ENCODE data around the gene KCNK5. TPM values are rescaled to one million over a fixed set of nuclear protein-coding genes. Genes with fewer than 3 reads are reported as not detected.

The KCNK5 gene
- total and polyA plus RNA-seq, 2 donors: 2.6 to 3.9 TPM

DNA sequence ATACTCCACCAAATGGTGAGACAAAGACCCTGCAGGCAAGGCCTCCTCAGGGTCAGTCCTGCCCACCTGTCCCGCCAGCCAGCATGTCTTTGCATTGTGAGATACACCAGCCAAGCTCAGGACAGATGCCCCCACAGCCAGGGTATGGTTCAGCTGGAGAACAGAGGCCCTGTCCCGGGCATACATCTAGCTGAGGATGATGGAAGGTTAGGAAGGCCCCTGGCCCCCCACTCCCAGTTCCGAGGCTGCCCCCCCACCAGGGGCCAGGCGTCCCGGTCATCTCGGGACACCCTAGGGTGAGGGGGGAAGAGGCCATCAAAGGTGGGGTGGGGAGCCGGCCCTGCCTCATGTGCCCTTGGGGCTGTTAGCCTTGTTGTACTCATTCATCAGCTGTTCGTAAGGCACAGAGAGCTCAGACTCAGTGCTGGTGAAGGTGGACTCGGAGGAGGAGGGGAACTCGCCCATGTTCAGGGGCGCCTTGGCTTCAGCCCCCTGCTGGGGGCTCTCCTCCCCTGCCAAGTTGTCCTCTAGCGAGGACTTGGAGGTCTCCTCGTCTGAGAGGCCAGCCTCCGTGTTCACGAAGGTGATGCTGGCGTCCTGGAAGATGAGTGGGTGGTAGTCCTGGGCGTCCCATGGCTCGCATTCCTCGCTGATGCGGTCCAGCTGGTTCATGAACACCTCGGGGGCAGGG lies 38.6 kb downstream of the KCNK5 start:
- no peak overlapping the region for H3K27ac ChIP-seq (ENCODE audit: low read depth in 1 of 2, low read length in 1 of 2)
- 97% methylated on average over 21 of the region's 21 CpGs for WGBS

DNA sequence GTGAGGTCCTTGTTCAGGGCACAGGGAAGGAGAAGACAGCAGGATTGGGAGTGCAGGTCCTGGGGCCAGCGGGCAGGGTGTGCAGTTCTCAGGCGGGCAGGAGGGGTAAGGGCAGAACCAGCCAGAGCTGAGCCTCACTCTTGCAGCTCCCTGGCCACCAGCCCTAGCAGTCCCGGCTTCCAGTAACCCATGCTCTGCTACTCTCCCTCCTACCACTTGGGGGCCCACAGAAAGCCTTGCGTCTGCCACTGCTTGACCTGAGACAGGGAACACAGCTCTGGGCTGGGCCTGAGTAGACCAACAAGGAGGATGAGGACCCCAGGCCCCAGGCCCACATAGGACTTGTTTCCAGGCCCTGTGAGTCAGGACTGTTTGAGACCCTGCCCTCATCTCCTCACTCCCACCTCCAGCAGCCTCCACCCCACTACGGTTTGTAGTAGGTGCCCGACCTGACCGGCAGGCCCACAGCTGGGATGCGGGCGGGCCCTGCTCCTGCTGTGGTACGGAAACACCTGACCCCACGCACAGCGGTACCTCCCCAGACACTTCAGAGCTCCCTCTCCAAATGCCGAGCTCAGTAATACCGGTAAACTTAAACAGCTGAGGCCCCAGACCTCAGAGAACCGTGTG lies 39.2 kb downstream of the KCNK5 start:
- Histone ChIP-seq H3K27ac (ENCODE audit: low read depth in 1 of 2, low read length in 1 of 2) (no peak overlapping the region), H3K4me3 (ENCODE audit: low read length in 2 of 2) (no peak overlapping the region), H3K9me3 (ENCODE audit: control insufficient read depth in 2 of 2, insufficient read depth in 1 of 2, low read length in 1 of 2) (no peaks in the 10 kb centered on the region), H3K36me3 (ENCODE audit: control insufficient read depth in 2 of 2, insufficient read depth in 2 of 2, low read length in 1 of 2) (peaks cover 5 to 59% of the 10 kb centered on the region in 2 donors), H3K4me1 (ENCODE audit: control insufficient read depth in 2 of 2, insufficient read depth in 2 of 2, low read length in 2 of 2) (peaks cover 0 to 17% of the 10 kb centered on the region in 2 donors), H3K27me3 (ENCODE audit: control insufficient read depth in 2 of 2, insufficient read depth in 1 of 2, low read length in 1 of 2) (no peaks in the 10 kb centered on the region)
- peak in 2 of 9 donors; percentile 38 to 41 for DNase-seq (ENCODE audit: low read depth in 6 of 9, low spot score in 9 of 9)
- 95% methylated on average over 15 of the region's 15 CpGs for WGBS

More for the DNA sequence above, 38.6 kb downstream of the KCNK5 start:
- Histone ChIP-seq H3K9me3 (ENCODE audit: control insufficient read depth in 2 of 2, insufficient read depth in 1 of 2, low read length in 1 of 2) (no peaks in the 10 kb centered on the region), H3K4me3 (ENCODE audit: low read length in 2 of 2) (no peak overlapping the region), H3K36me3 (ENCODE audit: control insufficient read depth in 2 of 2, insufficient read depth in 2 of 2, low read length in 1 of 2) (peaks cover 7 to 65% of the 10 kb centered on the region in 2 donors), H3K4me1 (ENCODE audit: control insufficient read depth in 2 of 2, insufficient read depth in 2 of 2, low read length in 2 of 2) (peaks cover 0 to 17% of the 10 kb centered on the region in 2 donors), H3K27me3 (ENCODE audit: control insufficient read depth in 2 of 2, insufficient read depth in 1 of 2, low read length in 1 of 2) (no peaks in the 10 kb centered on the region)
- DNase-seq (ENCODE audit: low read depth in 6 of 9, low spot score in 9 of 9): no peak

DNA sequence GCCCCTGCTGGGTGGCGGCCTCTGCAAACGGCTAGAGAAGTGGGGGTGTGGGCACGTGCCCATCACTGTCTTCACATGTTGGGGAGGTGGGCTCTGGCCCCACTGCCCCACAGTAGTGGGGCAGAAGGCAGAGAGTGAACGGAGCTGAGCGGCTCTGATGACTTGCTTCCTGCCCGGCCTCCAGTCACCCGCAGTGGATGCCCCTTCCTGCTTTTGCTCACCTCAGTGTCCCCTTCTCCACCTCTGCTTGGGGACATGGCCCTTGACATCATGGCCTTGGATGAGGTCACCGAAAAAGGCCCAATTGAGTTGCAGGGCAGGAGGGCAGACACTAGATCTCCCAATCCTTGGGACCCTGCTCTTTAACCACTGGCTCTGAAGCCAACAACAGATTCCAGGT lies 40.1 kb downstream of the KCNK5 start:
- peaks cover 0 to 17% of the 10 kb centered on the region in 2 donors for H3K4me1 ChIP-seq (ENCODE audit: control insufficient read depth in 2 of 2, insufficient read depth in 2 of 2, low read length in 2 of 2)
- H3K27me3 ChIP-seq (ENCODE audit: control insufficient read depth in 2 of 2, insufficient read depth in 1 of 2, low read length in 1 of 2): no peaks in the 10 kb centered on the region
- 92% methylated on average over 8 of the region's 8 CpGs for WGBS
- H3K4me3 ChIP-seq (ENCODE audit: low read length in 2 of 2): no peak overlapping the region
- H3K9me3 ChIP-seq (ENCODE audit: control insufficient read depth in 2 of 2, insufficient read depth in 1 of 2, low read length in 1 of 2): no peaks in the 10 kb centered on the region
- no peak overlapping the region for H3K27ac ChIP-seq (ENCODE audit: low read depth in 1 of 2, low read length in 1 of 2)
- no peak for DNase-seq (ENCODE audit: low read depth in 6 of 9, low spot score in 9 of 9)
- peaks cover 3 to 52% of the 10 kb centered on the region in 2 donors for H3K36me3 ChIP-seq (ENCODE audit: control insufficient read depth in 2 of 2, insufficient read depth in 2 of 2, low read length in 1 of 2)

DNA sequence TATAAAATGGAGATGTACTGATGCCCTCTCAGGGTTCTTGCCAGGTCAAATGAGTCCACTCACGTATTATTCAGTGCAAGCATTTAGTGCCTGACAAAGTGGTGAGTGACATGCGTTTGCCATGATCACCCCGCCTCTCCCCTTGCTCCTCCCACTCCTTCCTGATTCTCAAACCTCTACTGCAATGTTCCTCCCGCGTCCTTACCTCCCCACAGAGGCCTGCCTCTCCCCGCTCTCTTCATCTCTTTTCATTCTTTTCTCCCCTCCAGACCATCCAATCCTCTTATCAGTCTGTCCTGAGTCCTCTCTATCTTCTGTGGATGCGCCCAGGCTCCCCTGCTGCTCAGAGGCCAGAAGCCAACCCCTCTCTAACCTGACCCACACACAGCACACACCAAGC lies 40.7 kb downstream of the KCNK5 start:
- Histone ChIP-seq H3K36me3 (ENCODE audit: control insufficient read depth in 2 of 2, insufficient read depth in 2 of 2, low read length in 1 of 2) (peaks cover 3 to 48% of the 10 kb centered on the region in 2 donors), H3K27ac (ENCODE audit: low read depth in 1 of 2, low read length in 1 of 2) (no peak overlapping the region), H3K27me3 (ENCODE audit: control insufficient read depth in 2 of 2, insufficient read depth in 1 of 2, low read length in 1 of 2) (no peaks in the 10 kb centered on the region), H3K9me3 (ENCODE audit: control insufficient read depth in 2 of 2, insufficient read depth in 1 of 2, low read length in 1 of 2) (no peaks in the 10 kb centered on the region), H3K4me1 (ENCODE audit: control insufficient read depth in 2 of 2, insufficient read depth in 2 of 2, low read length in 2 of 2) (peaks cover 0 to 17% of the 10 kb centered on the region in 2 donors), H3K4me3 (ENCODE audit: low read length in 2 of 2) (no peak overlapping the region)
- WGBS: 54% methylated on average over 7 of the region's 7 CpGs
- peak in 2 of 9 donors; percentile 31 to 45 for DNase-seq (ENCODE audit: low read depth in 6 of 9, low spot score in 9 of 9)

DNA sequence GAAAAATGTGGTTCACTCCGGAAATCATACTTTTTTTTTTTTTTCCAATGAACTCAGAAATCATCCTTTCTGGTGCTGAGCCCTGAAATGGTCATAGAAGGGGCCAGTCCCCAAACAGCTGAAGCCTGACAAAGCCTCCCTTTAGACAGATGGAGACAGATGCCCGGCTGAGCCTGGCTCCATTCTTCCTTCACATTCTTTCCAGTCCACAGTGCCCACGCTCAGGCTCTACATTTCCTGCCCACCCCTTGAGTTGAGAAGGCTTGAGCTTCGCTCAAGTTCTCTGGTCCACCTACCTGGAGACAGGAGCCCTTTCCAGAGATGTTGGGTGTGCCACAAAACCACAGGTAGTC lies 41.2 kb downstream of the KCNK5 start:
- H3K4me1 ChIP-seq (ENCODE audit: control insufficient read depth in 2 of 2, insufficient read depth in 2 of 2, low read length in 2 of 2): peaks cover 0 to 17% of the 10 kb centered on the region in 2 donors

DNA sequence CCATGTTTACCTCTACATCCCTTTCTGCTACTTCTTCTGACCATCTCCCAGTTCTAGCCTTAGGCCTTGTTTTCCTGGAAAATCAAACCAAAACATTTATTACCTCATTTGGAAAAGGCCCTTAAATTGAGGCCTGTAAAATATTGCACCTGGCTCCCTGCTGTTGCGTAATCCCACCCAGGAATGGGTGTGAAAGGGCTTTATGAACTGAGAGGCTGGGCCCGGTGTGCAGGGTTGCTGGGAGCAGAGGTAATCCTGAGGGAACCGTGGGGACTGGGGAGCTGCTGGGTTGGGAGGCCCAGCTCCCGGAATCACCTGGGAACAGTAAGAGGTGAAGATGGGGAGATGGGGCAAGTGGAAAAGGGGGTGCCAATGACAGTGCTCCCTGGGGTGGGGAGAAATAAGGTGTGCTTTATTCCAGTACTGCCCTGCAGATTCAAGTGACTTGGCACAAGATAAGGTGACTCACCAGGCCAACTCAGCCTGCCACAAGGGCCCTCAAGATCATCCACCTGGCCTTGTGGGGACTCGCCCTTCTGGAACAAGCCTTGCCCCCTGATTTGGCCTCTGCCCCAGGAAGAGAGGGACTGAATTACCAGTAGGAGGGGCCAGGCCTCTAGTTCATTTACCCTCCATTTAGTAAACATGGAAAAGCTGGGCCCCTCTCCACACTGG lies 44.2 kb downstream of the KCNK5 start:
- no peaks in the 10 kb centered on the region for H3K27me3 ChIP-seq (ENCODE audit: control insufficient read depth in 2 of 2, insufficient read depth in 1 of 2, low read length in 1 of 2)
- H3K27ac ChIP-seq (ENCODE audit: low read depth in 1 of 2, low read length in 1 of 2): no peak overlapping the region
- peaks cover 0 to 17% of the 10 kb centered on the region in 2 donors for H3K4me1 ChIP-seq (ENCODE audit: control insufficient read depth in 2 of 2, insufficient read depth in 2 of 2, low read length in 2 of 2)
- peaks cover 0 to 15% of the 10 kb centered on the region in 2 donors for H3K36me3 ChIP-seq (ENCODE audit: control insufficient read depth in 2 of 2, insufficient read depth in 2 of 2, low read length in 1 of 2)
- no peak for DNase-seq (ENCODE audit: low read depth in 6 of 9, low spot score in 9 of 9)
- H3K9me3 ChIP-seq (ENCODE audit: control insufficient read depth in 2 of 2, insufficient read depth in 1 of 2, low read length in 1 of 2): no peaks in the 10 kb centered on the region
- 97% methylated on average over 5 of the region's 5 CpGs for WGBS
- H3K4me3 ChIP-seq (ENCODE audit: low read length in 2 of 2): no peak overlapping the region

More for the DNA sequence above, 41.2 kb downstream of the KCNK5 start:
- WGBS: 96% methylated on average over 4 of the region's 4 CpGs
- H3K4me3 ChIP-seq (ENCODE audit: low read length in 2 of 2): no peak overlapping the region
- H3K27me3 ChIP-seq (ENCODE audit: control insufficient read depth in 2 of 2, insufficient read depth in 1 of 2, low read length in 1 of 2): no peaks in the 10 kb centered on the region
- peaks cover 3 to 43% of the 10 kb centered on the region in 2 donors for H3K36me3 ChIP-seq (ENCODE audit: control insufficient read depth in 2 of 2, insufficient read depth in 2 of 2, low read length in 1 of 2)
- no peak overlapping the region for H3K27ac ChIP-seq (ENCODE audit: low read depth in 1 of 2, low read length in 1 of 2)
- DNase-seq (ENCODE audit: low read depth in 6 of 9, low spot score in 9 of 9): no peak
- no peaks in the 10 kb centered on the region for H3K9me3 ChIP-seq (ENCODE audit: control insufficient read depth in 2 of 2, insufficient read depth in 1 of 2, low read length in 1 of 2)

DNA sequence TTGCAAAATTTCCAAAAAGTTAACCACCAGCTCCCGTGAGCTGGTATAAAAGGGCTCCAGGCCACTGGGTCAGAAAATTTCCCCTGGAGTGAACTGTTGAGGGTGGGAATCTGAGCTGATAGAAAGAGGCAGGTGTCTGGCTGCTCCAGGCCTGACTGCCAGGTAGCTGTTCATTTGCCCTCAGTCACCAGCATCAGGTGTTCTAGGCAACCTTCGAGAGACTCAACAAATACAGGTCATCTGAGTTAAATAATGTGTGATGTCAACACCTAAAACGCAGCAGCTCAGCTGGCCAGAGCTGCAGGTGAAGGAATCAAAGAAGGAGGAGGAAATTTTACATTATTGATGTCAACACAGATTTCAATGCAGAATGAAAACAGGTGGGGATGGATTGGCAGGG lies 46.7 kb downstream of the KCNK5 start:
- Histone ChIP-seq H3K4me1 (ENCODE audit: control insufficient read depth in 2 of 2, insufficient read depth in 2 of 2, low read length in 2 of 2) (no peaks in the 10 kb centered on the region), H3K27ac (ENCODE audit: low read depth in 1 of 2, low read length in 1 of 2) (no peak overlapping the region), H3K27me3 (ENCODE audit: control insufficient read depth in 2 of 2, insufficient read depth in 1 of 2, low read length in 1 of 2) (no peaks in the 10 kb centered on the region), H3K36me3 (ENCODE audit: control insufficient read depth in 2 of 2, insufficient read depth in 2 of 2, low read length in 1 of 2) (peaks cover 0 to 5% of the 10 kb centered on the region in 2 donors), H3K9me3 (ENCODE audit: control insufficient read depth in 2 of 2, insufficient read depth in 1 of 2, low read length in 1 of 2) (no peaks in the 10 kb centered on the region), H3K4me3 (ENCODE audit: low read length in 2 of 2) (no peak overlapping the region)
- no peak for DNase-seq (ENCODE audit: low read depth in 6 of 9, low spot score in 9 of 9)
- WGBS: 92% methylated on average over 3 of the region's 3 CpGs

DNA sequence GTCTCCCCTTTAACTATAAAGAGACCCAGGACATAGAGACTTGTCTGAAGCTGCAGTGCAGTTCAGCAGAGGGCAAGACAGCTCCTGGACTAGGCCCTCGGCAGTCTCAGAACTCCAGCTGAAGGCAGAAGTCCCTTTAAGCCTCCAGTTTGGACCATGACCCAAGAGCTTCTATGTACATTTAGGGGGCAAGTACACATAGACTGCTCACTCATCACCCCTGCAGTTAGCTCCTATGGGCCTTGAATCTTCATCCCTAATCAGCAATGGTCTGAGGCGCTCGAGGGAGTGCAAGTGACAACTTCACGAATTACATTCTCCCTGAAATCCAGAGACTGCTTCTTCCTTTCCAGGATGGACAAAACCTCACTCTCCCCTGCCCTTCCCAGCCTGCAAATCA lies 47.4 kb downstream of the KCNK5 start:
- Histone ChIP-seq H3K9me3 (ENCODE audit: control insufficient read depth in 2 of 2, insufficient read depth in 1 of 2, low read length in 1 of 2) (peaks cover 0 to 3% of the 10 kb centered on the region in 2 donors), H3K27ac (ENCODE audit: low read depth in 1 of 2, low read length in 1 of 2) (no peak overlapping the region), H3K27me3 (ENCODE audit: control insufficient read depth in 2 of 2, insufficient read depth in 1 of 2, low read length in 1 of 2) (no peaks in the 10 kb centered on the region), H3K4me1 (ENCODE audit: control insufficient read depth in 2 of 2, insufficient read depth in 2 of 2, low read length in 2 of 2) (no peaks in the 10 kb centered on the region), H3K36me3 (ENCODE audit: control insufficient read depth in 2 of 2, insufficient read depth in 2 of 2, low read length in 1 of 2) (peaks cover 0 to 4% of the 10 kb centered on the region in 2 donors), H3K4me3 (ENCODE audit: low read length in 2 of 2) (no peak overlapping the region)
- WGBS: 97% methylated on average over 4 of the region's 4 CpGs
- DNase-seq (ENCODE audit: low read depth in 6 of 9, low spot score in 9 of 9): no peak

DNA sequence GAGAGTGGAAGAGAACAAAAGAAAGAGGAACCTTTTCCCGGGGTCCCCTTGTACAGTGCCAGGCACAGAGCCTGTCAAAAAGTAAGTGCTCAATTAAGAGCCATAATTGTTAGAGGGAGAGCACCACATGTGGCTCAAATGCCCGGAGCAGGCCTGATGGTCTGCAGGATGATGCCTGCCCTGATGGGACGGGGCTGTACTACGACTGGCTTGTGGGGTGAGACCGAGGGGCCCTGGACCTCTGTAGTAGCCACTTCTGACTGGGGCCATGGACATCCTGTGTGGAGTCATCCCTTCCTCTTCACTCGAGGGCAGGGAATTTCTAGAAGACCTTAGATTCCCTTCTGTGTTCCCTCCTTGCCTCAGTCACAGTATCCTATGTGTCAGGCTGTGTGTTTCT lies 47.9 kb downstream of the KCNK5 start:
- 88% methylated on average over 6 of the region's 6 CpGs for WGBS
- Histone ChIP-seq H3K4me1 (ENCODE audit: control insufficient read depth in 2 of 2, insufficient read depth in 2 of 2, low read length in 2 of 2) (no peaks in the 10 kb centered on the region), H3K27ac (ENCODE audit: low read depth in 1 of 2, low read length in 1 of 2) (no peak overlapping the region), H3K36me3 (ENCODE audit: control insufficient read depth in 2 of 2, insufficient read depth in 2 of 2, low read length in 1 of 2) (peaks cover 0 to 4% of the 10 kb centered on the region in 2 donors), H3K9me3 (ENCODE audit: control insufficient read depth in 2 of 2, insufficient read depth in 1 of 2, low read length in 1 of 2) (peaks cover 0 to 3% of the 10 kb centered on the region in 2 donors), H3K27me3 (ENCODE audit: control insufficient read depth in 2 of 2, insufficient read depth in 1 of 2, low read length in 1 of 2) (no peaks in the 10 kb centered on the region), H3K4me3 (ENCODE audit: low read length in 2 of 2) (no peak overlapping the region)
- DNase-seq (ENCODE audit: low read depth in 6 of 9, low spot score in 9 of 9): no peak
